HepG2 (cell line): ENCODE data around the gene ZNF230. TPM values are rescaled to one million over a fixed set of nuclear protein-coding genes. Genes with fewer than 3 reads are reported as not detected.
A peak's percentile ranks its signal among the peaks of the same experiment; 100 is the strongest.

Source experiments
- ATAC-seq: fragments of 200-7000 bp; cut with Tn5 transposase; 3 replicates; pipeline ENCODE4 v1.9.1; 2020; ENCODE audit warnings: mild to moderate bottlenecking, moderate library complexity
- BruUV-seq: library from RNA; stranded (reverse); fragments of 400-500 nt; replicated peaks from 2 replicates; lab custom pipeline; 2021; lab: Mats Ljungman, UMichigan
- CTCF ChIA-PET: fragments of 300-600 bp; formaldehyde crosslinking; extraction: SDS; loops from one replicate; lab custom pipeline; 2021; ENCODE audit warnings: low total read pairs, inconsistent platforms, low intra/inter-chr PET ratio; lab: Yijun Ruan, JAX
- POLR2A ChIA-PET: fragments of 350-600 bp; sonication (Branson Sonifier 250); formaldehyde crosslinking; loops from one replicate; lab custom pipeline; 2020; ENCODE audit warnings: antibody characterized with exemption, inconsistent platforms; lab: Yijun Ruan, JAX
- DNase-seq: peaks from one replicate; pipeline ENCODE4 v3.0.0-alpha.2; 2015; ENCODE audit warnings: low spot score
- FAIRE-seq: peaks from 3 replicates; lab custom pipeline; 2011; peaks lifted over from hg19 to GRCh38; lab: Jason Lieb, UNC
- H2AFZ ChIP-seq: one replicate; pipeline ENCODE4 v1.6.1; 2011; ENCODE audit warnings: low read length, inconsistent platforms
- H3K27ac ChIP-seq: fragments of 300-600 bp; 3 replicates; pipeline ENCODE4 v1.8.0; 2011; ENCODE audit warnings: mixed run types, mild to moderate bottlenecking, mixed read lengths, low read length, inconsistent platforms; ENCODE audit not compliant: insufficient read depth; ENCODE audit errors: extremely low read length
- H3K27me3 ChIP-seq, 2 experiments: fragments of 200-600 bp in 1 of 2; 2 replicates in 1 of 2; 3 replicates in 1 of 2; pipeline versions ENCODE4 v1.6.0 to v1.8.0; 2011; ENCODE audit warnings: low read length in 2 of 2, mild to moderate bottlenecking in 2 of 2, moderate library complexity in 2 of 2, inconsistent platforms in 1 of 2; ENCODE audit not compliant: insufficient read depth in 2 of 2, control insufficient read depth in 1 of 2
- H3K36me3 ChIP-seq, 2 experiments: fragments of 200-600 bp in 1 of 2; replicated peaks in 1 of 2; 2 replicates in 1 of 2; 3 replicates in 1 of 2; pipeline versions ENCODE4 v1.5.1 to v1.8.0; 2011; ENCODE audit warnings: low read length in 2 of 2, inconsistent platforms in 1 of 2; ENCODE audit not compliant: insufficient read depth in 2 of 2, control insufficient read depth in 1 of 2
- H3K4me1 ChIP-seq: 2 replicates; pipeline ENCODE4 v1.5.1; 2012; ENCODE audit warnings: low read length, inconsistent platforms; ENCODE audit not compliant: insufficient read depth
- H3K4me2 ChIP-seq: 2 replicates; pipeline ENCODE4 v1.6.0; 2011; ENCODE audit warnings: low read depth, low read length, inconsistent platforms
- H3K4me3 ChIP-seq, 3 experiments: fragments of 200-600 bp in 1 of 3; sonication (generic), shearing (Covaris generic) in 1 of 3; replicated peaks in 1 of 3; 2 replicates each; pipeline ENCODE4 v1.5.1; 2011 to 2016; ENCODE audit warnings: low read length in 3 of 3, inconsistent platforms in 2 of 3, low read depth in 2 of 3, mild to moderate bottlenecking in 2 of 3, control low read depth in 1 of 3, mixed read lengths in 1 of 3; ENCODE audit not compliant: insufficient read depth in 1 of 3
- H3K79me2 ChIP-seq: one replicate; pipeline ENCODE4 v1.6.1; 2011; ENCODE audit warnings: low read length, inconsistent platforms; ENCODE audit not compliant: insufficient read depth
- H3K9ac ChIP-seq: 2 replicates; pipeline ENCODE4 v1.6.0; 2011; ENCODE audit warnings: mild to moderate bottlenecking, low read depth, low read length, inconsistent platforms; ENCODE audit not compliant: insufficient read depth
- H3K9me3 ChIP-seq: 2 replicates; pipeline ENCODE4 v1.5.1; 2012; ENCODE audit warnings: mild to moderate bottlenecking, low read length
- H4K20me1 ChIP-seq: 2 replicates; pipeline ENCODE4 v1.6.0; 2011; ENCODE audit warnings: inconsistent platforms, mild to moderate bottlenecking, low read length, moderate library complexity; ENCODE audit not compliant: insufficient read depth
- CEBPB ChIP-seq: IDR thresholded peaks from 2 replicates; pipeline ENCODE4 v1.6.1; 2011; ENCODE audit warnings: low read depth, low read length, improper control_type of control experiment, borderline replicate concordance
- ZNF879 ChIP-seq: sonication (generic); formaldehyde crosslinking; IDR thresholded peaks from 2 replicates; pipeline ENCODE4 v1.8.1; 2023; ENCODE audit warnings: missing genetic modification reagents
- WGBS: methylation state at CpG from one replicate; pipeline ENCODE4 v1.1.6; 2017; ENCODE audit warnings: low lambda C conversion rate; 5-methylcytosine and 5-hydroxymethylcytosine counted together
- in situ Hi-C: cut with HindIII; loops from 2 replicates; pipeline ENCODE4 v1.10.0; 2017; ENCODE audit warnings: low pct_unique_long_range_greater_than_20kb; ENCODE audit not compliant: extremely low pct_ligation_motif_present
- intact Hi-C: fragments of 100-400 bp; cut with micrococcal nuclease; formaldehyde crosslinking; loops from one replicate; pipeline ENCODE4 v1.10.0; 2022; ENCODE audit not compliant: unreplicated experiment
- polyA plus RNA-seq, 8 experiments: library from polyadenylated mRNA; depleted of rRNA in 3 of 8; stranded (reverse) in 7 of 8; unstranded in 1 of 8; fragments of >200 nt; fragmentation: Illumina TruSeq in 4 of 8; extraction: Trizol in 4 of 8; gene quantifications; 2 replicates each; pipeline versions ENCODE4 v1.2.1 to v1.2.3, GENCODE V29; 2011 to 2016; ENCODE audit warnings: low read depth in 4 of 8, missing spikeins in 1 of 8, mixed read lengths in 1 of 8; ENCODE audit not compliant: insufficient read depth in 1 of 8
- total RNA-seq, 5 experiments: library from RNA; depleted of rRNA; stranded (reverse); fragments of >200 nt; fragmentation: Illumina TruSeq; extraction: Trizol; gene quantifications; 2 replicates each; pipeline ENCODE4 v1.2.3, GENCODE V29; 2016; ENCODE audit warnings: low read depth in 1 of 5
- TF ChIP-seq, protein P1 (sequence below): sonication (generic); formaldehyde crosslinking; IDR thresholded peaks from 2 replicates; pipeline ENCODE4 v1.4.0; 2020; ENCODE audit warnings: mild to moderate bottlenecking, missing genetic modification reagents

Gene ZNF230
- total and polyA plus RNA-seq, 2 of the 13 experiments (the other 11 are each of a cell fraction or from before 2014, with no cell fraction given) = 2.4 to 5.5 TPM

DNA sequence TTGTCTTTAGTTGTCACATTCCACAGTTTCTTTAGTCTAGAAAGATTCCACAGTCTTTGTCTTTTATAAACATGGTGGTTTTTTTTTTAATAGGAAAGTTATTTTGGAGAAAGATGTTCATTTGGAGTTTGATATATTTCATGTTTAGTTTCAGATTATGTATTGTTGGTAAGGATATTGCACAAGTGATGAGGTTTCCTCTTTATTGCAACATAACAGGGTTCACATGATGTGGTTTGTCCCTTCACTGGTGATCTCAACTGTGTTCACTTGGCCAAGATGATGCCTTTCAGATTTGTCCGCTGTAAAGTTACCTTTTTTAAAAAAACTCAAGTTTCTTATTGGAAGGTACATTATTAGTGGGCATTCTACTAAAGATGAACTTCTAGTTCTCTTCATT is 3.2 kb downstream of the ZNF230 start:
- CTCF ChIA-PET = no interaction called here
- H3K79me2 ChIP-seq = peaks cover 2% of the 10 kb centered on the region
- H3K27ac ChIP-seq = no peak overlapping the region
- no peak for DNase-seq
- POLR2A ChIA-PET = no interaction called here
- TF ChIP-seq, protein P1, sequence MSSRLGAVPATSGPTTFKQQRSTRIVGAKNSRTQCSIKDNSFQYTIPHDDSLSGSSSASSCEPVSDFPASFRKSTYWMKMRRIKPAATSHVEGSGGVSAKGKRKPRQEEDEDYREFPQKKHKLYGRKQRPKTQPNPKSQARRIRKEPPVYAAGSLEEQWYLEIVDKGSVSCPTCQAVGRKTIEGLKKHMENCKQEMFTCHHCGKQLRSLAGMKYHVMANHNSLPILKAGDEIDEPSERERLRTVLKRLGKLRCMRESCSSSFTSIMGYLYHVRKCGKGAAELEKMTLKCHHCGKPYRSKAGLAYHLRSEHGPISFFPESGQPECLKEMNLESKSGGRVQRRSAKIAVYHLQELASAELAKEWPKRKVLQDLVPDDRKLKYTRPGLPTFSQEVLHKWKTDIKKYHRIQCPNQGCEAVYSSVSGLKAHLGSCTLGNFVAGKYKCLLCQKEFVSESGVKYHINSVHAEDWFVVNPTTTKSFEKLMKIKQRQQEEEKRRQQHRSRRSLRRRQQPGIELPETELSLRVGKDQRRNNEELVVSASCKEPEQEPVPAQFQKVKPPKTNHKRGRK = no peak
- TF ChIP-seq CEBPB = peak; percentile 85
- no TSS peak for BruUV-seq
- H3K9me3 ChIP-seq = no peaks in the 10 kb centered on the region
- intact Hi-C loops = loop anchor here (10.0 kb wide), 2 partner anchors 69 to 109 kb away; partner anchors contain the start of genes ZNF225 and ZNF284
- H3K36me3 ChIP-seq = peaks cover 6 to 37% of the 10 kb centered on the region in 2 experiments
- 100% methylated on average over 1 of the region's 1 CpG for WGBS
- H3K4me2 ChIP-seq = no peak overlapping the region
- no peak overlapping the region for H3K4me3 ChIP-seq
- H3K27me3 ChIP-seq = no peaks in the 10 kb centered on the region; a peak in 1 of 5 replicates
- no peak for ATAC-seq
- H3K9ac ChIP-seq = no peak overlapping the region
- in situ Hi-C loops = no loop called here
- peaks cover 6% of the 10 kb centered on the region for H3K4me1 ChIP-seq
- no peaks in the 10 kb centered on the region for H4K20me1 ChIP-seq
- no peak overlapping the region for H2AFZ ChIP-seq
- no peak for FAIRE-seq

DNA sequence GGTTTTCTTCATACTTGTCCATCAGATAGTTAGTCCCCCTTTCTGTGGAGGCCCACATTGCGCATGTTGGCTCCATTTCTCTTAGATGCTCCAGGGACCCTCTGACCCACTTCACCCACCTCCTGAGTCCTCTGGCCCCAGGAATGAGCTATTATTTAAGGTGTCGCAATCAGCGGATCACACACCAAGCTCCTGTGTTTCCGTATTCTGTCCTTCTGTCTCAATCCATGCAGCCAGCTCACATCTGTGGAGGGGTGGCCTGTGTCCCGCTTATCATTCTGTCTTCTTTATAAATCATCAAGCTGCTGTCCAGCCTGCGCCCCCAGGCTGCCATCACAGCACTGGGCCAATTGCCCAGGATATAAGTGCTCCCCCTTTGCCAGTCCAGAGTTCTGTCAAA is 4.7 kb downstream of the ZNF230 start:
- POLR2A ChIA-PET = no interaction called here
- Histone ChIP-seq H3K4me3 (no peak overlapping the region), H3K36me3 (peaks cover 6 to 39% of the 10 kb centered on the region in 2 experiments), H3K4me2 (no peak overlapping the region), H3K4me1 (no peaks in the 10 kb centered on the region), H3K79me2 (peaks cover 2% of the 10 kb centered on the region), H3K9me3 (no peaks in the 10 kb centered on the region), H3K9ac (no peak overlapping the region), H2AFZ (no peak overlapping the region), H3K27me3 (no peaks in the 10 kb centered on the region; a peak in 1 of 5 replicates), H3K27ac (no peak overlapping the region), H4K20me1 (no peaks in the 10 kb centered on the region)
- CTCF ChIA-PET = no interaction called here
- no peak for ATAC-seq
- in situ Hi-C loops (no loop called here), intact Hi-C loops (loop anchor here (10.0 kb wide), 2 partner anchors 67 to 107 kb away; partner anchors contain the start of genes ZNF225 and ZNF284)
- DNase-seq = no peak
- BruUV-seq = no TSS peak
- no peak for FAIRE-seq
- WGBS = 96% methylated on average over 6 of the region's 6 CpGs
- TF ChIP-seq ZNF879 (CRISPR knock-in tag) = no peak
- TF ChIP-seq CEBPB = peak; percentile 63; the same call in 1 of the 2 replicates
- TF ChIP-seq, all 625 proteins: peak for 1
